DOHH2 (cell line): ENCODE measurements around the gene DNAJC27.

Experiments
- CTCF ChIP-seq: fragments of 200-600 bp; sonication (generic); IDR thresholded peaks from one replicate; pipeline ENCODE4 v1.5.1; 2014; ENCODE audit warnings: antibody characterized with exemption, mild to moderate bottlenecking, low read depth, low read length; ENCODE audit not compliant: poor library complexity, severe bottlenecking
- EZH2phosphoT487 ChIP-seq: fragments of 200-600 bp; sonication (generic); IDR thresholded peaks from 2 replicates; pipeline ENCODE4 v1.6.1; 2017; ENCODE audit warnings: borderline replicate concordance, mild to moderate bottlenecking, antibody characterized with exemption, low read length, moderate library complexity, mixed read lengths

GRCh38 chr2:25000503-25001324 lies 29.0 kb upstream of the DNAJC27 start:
- TF ChIP-seq CTCF, result no peak
- TF ChIP-seq EZH2phosphoT487, result no peak
